GM19193 (cell line): ENCODE results near the gene DOK6.

Experiments used
- POLR2A ChIP-seq: IDR thresholded peaks from 4 replicates; pipeline ENCODE4 v1.6.1; 2011; ENCODE audit not compliant: insufficient read depth, insufficient read length; ENCODE audit errors: extremely low read depth

DOK6 gene

DNA sequence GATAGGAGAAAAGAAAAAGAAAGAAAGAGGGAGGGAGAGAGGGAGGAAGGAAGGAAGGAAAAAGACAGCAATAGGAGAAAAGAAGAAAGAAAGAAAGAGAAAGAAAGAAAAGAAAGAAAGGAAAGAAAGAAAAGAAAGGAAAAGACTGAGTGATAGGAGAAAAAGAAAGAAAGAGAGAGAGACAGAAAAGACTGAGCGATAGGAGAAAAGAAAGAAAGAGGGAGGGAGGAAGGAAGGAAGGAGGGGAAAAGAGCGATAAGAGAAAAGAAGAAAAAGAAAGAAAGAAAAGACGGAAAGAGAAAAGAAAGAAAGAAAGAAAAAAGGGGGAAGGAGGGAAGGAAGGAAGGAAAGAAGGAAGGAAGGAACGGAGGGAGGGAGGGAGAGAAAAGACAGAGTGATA is 216.7 kb downstream of the DOK6 start:
- no peak for TF ChIP-seq POLR2A

DNA sequence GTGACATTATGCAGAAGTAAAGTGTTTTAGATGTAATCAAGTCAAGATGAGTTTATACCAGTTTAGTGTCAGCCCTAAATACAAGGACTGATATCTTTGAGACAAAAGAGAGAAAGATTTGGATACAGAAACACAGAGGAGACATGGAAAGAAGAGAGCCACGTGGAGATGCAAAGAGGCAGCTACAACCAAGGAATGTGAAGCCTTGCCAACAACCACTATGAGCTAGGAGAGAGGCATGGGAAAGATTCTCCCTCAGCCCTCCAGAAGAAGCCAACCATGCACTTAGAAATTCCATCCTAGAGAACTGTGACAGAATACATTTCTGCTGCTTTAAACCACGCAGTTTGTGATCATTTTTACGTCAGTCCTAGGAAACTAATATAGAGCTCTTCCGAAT is 217.2 kb downstream of the DOK6 start:
- no peak for TF ChIP-seq POLR2A

DNA sequence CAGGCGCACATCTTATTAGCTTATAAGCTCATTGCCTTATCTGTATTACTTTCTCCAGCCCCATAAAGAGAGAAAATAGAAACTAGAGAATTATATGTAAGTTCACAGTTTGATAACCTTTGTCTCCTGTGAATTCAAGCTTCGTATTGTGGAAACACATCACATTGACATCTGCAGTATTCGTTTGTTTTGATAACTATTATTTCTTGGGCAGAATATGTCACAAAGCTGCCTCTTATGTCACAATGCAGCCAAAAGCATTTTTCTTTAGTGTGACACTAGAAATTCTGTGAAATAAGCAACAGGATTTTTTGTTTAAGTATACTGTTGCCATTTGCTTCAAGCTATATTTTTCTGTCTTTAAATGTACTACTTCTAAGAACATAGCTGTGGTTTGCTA is 221.5 kb downstream of the DOK6 start:
- no peak for TF ChIP-seq POLR2A

DNA sequence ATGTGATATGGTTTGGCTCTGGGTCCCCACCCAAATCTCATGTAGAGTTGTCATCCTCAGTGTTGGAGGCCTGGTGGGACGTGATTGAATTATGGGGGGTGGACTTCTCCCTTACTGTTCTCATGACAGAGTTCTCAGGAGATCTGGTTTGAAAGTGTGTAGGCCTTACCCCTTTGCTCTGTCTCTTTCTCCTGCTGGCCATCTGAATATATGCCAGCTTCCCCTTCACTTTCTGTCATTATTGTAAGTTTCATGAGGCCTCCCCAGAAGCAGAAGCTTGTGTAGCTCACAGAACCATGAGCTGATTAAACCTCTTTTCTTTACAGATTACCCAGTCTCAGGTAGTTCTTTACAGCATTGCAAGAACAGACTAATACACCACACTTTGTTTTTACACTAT is 222.3 kb downstream of the DOK6 start:
- no peak for TF ChIP-seq POLR2A

DNA sequence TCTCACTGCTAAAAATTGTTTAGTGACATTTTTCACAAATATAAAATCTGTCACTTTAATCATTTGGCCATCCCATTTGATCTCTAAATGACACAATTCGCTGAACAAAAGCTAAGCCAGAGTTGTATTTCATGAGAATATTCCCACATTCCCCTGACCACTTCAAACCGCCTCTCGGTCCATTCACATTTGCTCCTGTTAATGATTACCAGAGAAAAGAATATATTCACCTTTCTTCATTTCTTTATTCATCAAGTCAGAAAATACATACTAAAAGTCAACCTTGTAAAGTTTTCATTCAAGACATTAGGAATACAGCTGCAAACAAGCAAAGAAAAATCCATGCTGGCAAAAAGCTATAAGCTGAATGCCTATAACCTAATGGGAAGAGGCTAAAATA is 225.5 kb downstream of the DOK6 start:
- TF ChIP-seq POLR2A = no peak

DNA sequence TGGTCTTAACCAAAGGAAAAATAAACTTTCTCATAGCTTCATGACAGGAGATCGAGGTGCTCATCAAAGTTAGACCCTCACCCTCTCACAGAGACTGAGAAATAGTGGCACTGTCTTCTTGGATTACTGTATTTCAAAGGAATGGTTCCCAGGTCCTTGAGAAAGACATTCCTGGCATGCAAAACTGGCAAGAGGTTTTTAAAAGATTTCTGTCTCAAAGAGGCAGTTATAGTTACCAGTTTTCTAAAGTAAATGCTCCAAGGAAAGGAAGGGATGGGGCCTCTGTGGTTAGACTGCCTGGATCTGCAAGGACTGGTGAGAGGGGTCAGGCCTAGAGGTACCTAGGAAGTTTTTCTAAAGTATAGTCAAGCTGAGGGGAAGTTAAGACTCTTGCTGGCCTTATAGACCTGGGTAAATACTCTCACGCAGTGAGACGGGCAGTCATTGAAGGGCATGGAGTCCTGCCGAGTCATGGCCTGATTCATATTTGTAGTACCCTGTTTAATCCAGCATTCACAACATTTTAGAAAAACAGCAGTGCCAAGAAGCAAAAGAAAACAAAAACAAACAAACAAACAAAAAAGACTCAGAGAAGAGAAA is 226.1 kb downstream of the DOK6 start:
- no peak for TF ChIP-seq POLR2A

DNA sequence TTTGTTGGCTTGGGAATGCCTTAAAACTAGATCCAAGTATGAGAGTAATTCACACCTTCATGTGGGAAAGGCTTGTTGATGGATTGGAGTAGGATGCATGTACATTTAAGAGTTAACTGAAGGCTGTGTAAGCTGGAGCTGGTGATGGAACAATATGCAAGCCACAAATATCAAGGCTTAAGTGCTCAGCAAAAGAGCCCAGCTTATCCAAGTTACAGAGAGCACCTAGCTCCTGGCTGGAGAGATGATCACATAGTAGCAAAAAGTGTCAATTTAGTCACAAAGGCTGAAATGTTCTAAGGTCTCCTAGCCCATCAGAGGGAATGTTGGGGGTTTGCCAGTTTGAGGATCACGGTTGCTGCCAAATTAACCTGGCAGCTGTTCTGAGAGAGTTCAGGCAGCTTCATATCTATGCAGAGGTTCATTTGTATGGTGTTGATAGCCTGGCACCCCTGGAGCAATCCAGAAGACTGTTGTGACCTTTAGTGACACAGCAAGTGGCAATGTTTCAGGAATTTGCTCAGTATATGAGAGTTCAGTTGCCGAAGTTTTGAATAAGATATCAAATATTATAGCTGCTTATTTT is 228.2 kb downstream of the DOK6 start:
- TF ChIP-seq POLR2A = no peak

DNA sequence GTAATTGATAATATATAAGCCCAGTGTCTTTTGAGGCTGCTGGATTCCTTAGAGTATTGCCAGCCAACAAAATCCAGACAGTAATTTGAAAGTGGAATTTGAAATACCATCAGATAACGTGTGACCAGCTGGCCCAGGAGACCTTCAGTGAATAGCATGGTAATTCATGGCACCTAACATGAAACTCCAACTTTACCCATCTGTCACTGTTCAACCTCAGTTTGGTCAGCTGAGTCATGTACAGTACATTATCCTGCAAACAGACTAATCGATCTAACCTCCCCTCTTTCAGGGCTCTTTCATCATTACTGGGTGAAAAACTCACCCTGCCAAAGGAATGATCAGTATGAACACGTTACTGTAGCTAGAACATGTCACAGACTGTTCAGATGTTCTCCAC is 230.6 kb downstream of the DOK6 start:
- no peak for TF ChIP-seq POLR2A

DNA sequence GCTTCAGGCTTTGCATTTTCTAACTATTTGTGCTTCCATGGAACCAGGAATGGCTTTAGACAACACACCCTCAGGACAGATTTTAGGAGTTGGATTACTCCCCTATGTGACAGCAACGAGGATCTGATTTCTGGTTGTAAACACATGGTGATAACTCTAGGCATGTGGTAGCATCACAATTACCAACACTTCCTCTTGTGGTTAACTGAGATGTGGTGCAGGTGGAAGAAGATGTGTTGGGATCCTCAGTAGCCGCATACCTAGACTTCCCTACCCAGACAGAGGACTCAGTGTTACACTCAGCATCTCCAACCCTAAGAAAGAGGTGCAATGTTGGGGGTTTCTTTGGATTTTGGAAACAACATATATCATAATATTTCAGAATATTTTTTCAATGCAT is 234.8 kb downstream of the DOK6 start:
- no peak for TF ChIP-seq POLR2A

DNA sequence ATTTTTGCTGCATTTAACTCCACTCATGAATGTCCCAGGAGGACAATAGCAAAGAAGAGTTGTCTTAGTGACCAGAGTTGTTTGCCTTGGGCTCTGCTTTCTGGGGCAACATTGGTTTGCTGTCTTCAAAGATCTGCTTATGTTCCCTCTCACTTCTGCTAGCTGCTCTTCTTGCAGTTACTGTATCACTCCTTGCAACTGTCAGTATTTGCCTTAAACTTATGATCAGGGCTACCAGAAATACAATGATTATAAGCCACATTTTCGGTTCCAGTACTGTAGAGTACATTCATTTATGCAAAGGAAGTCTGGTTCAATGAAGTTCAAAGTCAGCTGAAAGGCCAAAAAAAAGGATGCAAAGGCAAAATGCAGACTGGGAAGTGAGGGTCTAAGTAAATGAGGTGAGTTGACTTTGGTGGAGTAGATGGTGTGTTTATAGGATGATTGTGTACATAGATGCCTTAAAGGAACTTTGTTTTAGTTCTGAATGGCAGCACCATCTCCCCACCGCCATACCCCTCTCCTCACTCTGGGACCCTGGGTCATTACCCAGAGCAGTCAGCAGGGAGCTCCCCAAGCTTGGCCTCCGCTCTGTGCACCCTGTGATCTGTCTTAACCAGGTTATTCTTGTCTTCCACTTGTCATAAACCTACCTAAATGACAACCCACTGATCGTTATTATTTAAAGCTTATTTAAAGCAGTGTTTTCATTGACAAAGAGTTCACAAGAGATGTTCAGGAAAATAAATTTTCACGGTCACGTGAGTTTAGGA is 236.0 kb downstream of the DOK6 start:
- TF ChIP-seq POLR2A = no peak

DNA sequence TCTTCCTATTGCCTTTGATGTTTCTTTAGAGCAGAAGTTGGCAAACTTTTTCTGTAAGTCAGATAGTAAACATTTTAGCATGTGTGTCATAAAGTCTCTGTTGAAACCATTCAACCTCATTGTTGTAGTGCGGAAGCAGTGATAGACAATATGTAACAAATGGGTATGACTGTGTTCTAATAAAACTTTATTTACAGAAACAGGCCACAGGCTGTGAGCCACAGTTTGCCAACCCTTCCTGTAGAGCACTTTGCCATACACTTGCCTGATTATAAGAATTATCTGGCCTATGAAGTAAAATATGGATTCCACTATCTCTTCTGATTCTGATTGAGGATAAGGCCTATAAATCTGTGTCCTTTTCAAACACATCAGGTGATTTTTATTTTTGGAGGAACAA is 237.4 kb downstream of the DOK6 start:
- no peak for TF ChIP-seq POLR2A

DNA sequence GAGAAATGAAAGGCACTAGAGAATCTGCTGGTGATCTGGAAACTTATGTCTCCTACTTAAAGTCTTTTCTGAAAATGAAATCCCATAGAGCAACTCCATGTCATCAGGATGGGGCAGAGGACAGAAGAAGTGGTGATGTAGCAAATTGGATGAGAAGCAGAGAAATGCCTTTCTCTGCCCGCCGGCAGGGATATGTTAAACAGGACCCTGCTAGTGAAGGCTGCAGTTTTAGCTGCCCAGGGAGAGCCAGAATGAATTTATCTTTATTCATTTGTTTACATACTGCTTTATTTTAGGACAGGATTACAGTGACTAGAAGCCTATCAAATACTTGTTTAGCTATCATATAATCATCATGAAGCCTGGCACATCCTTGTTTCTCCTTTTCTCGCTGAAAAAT is 247.0 kb downstream of the DOK6 start:
- TF ChIP-seq POLR2A = no peak

DNA sequence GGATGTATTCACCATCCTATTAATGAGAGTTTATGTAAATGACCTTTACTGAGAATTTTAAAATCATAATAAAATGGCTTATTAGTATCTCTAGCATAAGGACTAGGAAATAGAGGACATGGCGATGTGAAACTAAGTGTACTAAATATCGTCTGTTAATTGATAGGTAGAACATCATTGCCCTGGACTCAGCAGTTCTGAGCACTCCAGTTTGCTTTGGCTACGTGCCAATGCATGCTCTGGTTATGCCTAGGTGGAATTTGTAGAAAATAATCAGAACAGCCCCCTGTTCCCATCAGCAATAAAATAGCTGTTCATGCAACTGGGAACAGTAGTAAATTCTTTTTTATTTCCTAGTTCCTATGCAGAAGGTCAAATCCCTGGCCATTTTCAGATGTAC is 247.8 kb downstream of the DOK6 start:
- TF ChIP-seq POLR2A = no peak

DNA sequence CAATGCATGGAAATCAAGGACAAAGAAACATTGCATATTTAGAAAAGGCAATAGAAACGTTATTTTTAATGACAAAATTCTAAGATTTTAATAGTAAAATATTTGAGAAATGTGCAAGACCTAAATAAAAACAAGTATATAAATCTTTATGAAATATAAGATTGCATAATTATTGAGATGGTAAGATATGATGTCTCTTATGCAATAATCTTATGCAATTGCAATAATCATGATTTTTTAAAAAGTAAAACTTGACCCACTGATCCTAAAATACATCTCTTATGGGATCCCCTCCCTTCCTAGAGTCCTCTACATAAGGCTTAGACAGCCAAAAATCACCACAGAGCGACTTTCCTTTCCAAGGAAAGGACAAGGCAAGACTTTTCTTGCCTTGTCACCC is 249.0 kb downstream of the DOK6 start:
- TF ChIP-seq POLR2A = no peak

DNA sequence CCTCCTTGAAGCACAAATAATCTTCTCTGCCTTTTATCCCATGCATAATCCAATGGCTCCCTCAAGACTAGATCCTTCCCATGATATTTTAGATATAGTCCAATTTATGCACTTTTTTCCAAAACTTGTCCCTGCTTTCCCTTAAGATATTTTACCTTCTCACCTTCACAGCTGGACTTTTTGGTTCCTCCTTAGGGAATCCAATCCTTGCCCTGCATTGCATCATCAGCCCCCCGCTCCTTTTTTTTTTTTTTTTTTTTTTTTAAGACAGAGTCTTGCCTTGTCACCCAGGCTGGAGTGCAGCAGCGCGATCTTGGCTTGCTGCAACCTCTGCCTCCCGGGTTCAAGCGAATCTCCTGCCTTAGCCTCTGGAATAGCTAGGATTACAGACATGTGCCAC is 250.6 kb downstream of the DOK6 start:
- no peak for TF ChIP-seq POLR2A

DNA sequence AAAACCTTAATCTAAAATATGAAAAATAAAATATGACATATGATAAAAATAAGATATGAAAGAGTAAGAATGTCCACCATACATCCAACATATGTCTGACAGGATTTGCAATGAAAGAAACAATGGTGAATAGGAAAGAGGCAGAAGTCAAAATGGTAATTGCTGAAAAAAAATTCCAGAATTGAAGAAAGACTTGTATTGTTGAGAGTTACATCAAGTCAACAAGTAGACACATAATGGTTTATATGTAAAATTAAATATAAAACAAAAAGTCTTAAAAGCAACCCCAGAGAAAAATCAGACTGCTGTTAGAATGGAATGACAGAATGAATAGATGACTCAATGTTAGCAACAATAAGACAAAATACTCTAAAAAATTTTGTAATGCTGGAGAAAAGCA is 255.1 kb downstream of the DOK6 start:
- TF ChIP-seq POLR2A = no peak
